ENCODE measurements around the gene TP63. TPM values are rescaled to one million over a fixed set of nuclear protein-coding genes. Genes with fewer than 3 reads are reported as not detected.

The TP63 gene
- total RNA-seq, 2 donors from 2014 or later = not detected

GRCh38 chr3:189652042-189652441, 20.9 kb downstream of the TP63 start:
- H3K36me3 Mint-ChIP-seq (ENCODE audit: low read depth) = no peaks in the 10 kb centered on the region
- 82% methylated on average over 1 of the region's 1 CpG; no CpG with 5 or more reads in 1 of the 2 experiments for WGBS, 2 experiments (ENCODE audit: insufficient coverage in 1 of 2, insufficient read length in 1 of 2)

GRCh38 chr3:189655617-189656016, 24.4 kb downstream of the TP63 start:
- H3K4me3 Mint-ChIP-seq = no peak overlapping the region
- no peaks in the 10 kb centered on the region for H3K36me3 Mint-ChIP-seq (ENCODE audit: low read depth)
- no peak for TF ChIP-seq CTCF (conservative IDR thresholded peaks at IDR 0.05)
- H3K4me1 ChIP-seq (ENCODE audit: control insufficient read depth, insufficient read depth, low read length) = no peaks in the 10 kb centered on the region
- no peak overlapping the region for H3K9ac ChIP-seq (ENCODE audit: extremely low read depth, low read length, poor library complexity, severe bottlenecking)
- no peak for DNase-seq
- H3K36me3 ChIP-seq (ENCODE audit: control insufficient read depth, insufficient read depth, low read length) = no peaks in the 10 kb centered on the region
- no peak overlapping the region for H3K27ac Mint-ChIP-seq
- peaks cover 11% of the 10 kb centered on the region for H3K9me3 ChIP-seq (ENCODE audit: control insufficient read depth, low read length)
- no peak overlapping the region for H3K27ac ChIP-seq (ENCODE audit: low read depth, low read length)
- H3K9me3 Mint-ChIP-seq = peaks cover 17% of the 10 kb centered on the region
- no peak overlapping the region for H3K4me3 ChIP-seq (ENCODE audit: low read length)
- no peaks in the 10 kb centered on the region for H3K27me3 Mint-ChIP-seq (ENCODE audit: insufficient read depth)
- H3K4me1 Mint-ChIP-seq = no peaks in the 10 kb centered on the region
- no peaks in the 10 kb centered on the region for H3K27me3 ChIP-seq (ENCODE audit: control insufficient read depth, insufficient read depth, low read length, poor library complexity, severe bottlenecking)

More at GRCh38 chr3:189652042-189652441, 20.9 kb downstream of the TP63 start:
- H3K36me3 ChIP-seq (ENCODE audit: control insufficient read depth, insufficient read depth, low read length) = no peaks in the 10 kb centered on the region
- Mint-ChIP-seq H3K9me3 (peaks cover 16% of the 10 kb centered on the region), H3K27me3 (ENCODE audit: insufficient read depth) (no peaks in the 10 kb centered on the region), H3K4me3 (no peak overlapping the region), H3K4me1 (no peaks in the 10 kb centered on the region), H3K27ac (no peak overlapping the region)
- H3K9ac ChIP-seq (ENCODE audit: extremely low read depth, low read length, poor library complexity, severe bottlenecking) = no peak overlapping the region
- peak; percentile 86 for TF ChIP-seq CTCF (conservative IDR thresholded peaks at IDR 0.05)
- no peak overlapping the region for H3K27ac ChIP-seq (ENCODE audit: low read depth, low read length)
- H3K9me3 ChIP-seq (ENCODE audit: control insufficient read depth, low read length) = peaks cover 9% of the 10 kb centered on the region
- no peak overlapping the region for H3K4me3 ChIP-seq (ENCODE audit: low read length)
- no peaks in the 10 kb centered on the region for H3K27me3 ChIP-seq (ENCODE audit: control insufficient read depth, insufficient read depth, low read length, poor library complexity, severe bottlenecking)
- H3K4me1 ChIP-seq (ENCODE audit: control insufficient read depth, insufficient read depth, low read length) = no peaks in the 10 kb centered on the region
- DNase-seq = peak; percentile 90

- DNase-seq = no peak
- no peaks in the 10 kb centered on the region for H3K36me3 Mint-ChIP-seq (ENCODE audit: low read depth)
Observed at GRCh38 chr3:189659571-189659970, 28.4 kb downstream of the TP63 start.

More at GRCh38 chr3:189659571-189659970, 28.4 kb downstream of the TP63 start:
- no peak for TF ChIP-seq CTCF (conservative IDR thresholded peaks at IDR 0.05)
- H3K36me3 ChIP-seq (ENCODE audit: control insufficient read depth, insufficient read depth, low read length) = no peaks in the 10 kb centered on the region
- no peak overlapping the region for H3K4me3 Mint-ChIP-seq
- no peak overlapping the region for H3K4me3 ChIP-seq (ENCODE audit: low read length)
- no peaks in the 10 kb centered on the region for H3K4me1 ChIP-seq (ENCODE audit: control insufficient read depth, insufficient read depth, low read length)
- H3K27me3 ChIP-seq (ENCODE audit: control insufficient read depth, insufficient read depth, low read length, poor library complexity, severe bottlenecking) = no peaks in the 10 kb centered on the region
- H3K27ac ChIP-seq (ENCODE audit: low read depth, low read length) = no peak overlapping the region
- H3K9ac ChIP-seq (ENCODE audit: extremely low read depth, low read length, poor library complexity, severe bottlenecking) = no peak overlapping the region
- no peaks in the 10 kb centered on the region for H3K4me1 Mint-ChIP-seq
- no peaks in the 10 kb centered on the region for H3K27me3 Mint-ChIP-seq (ENCODE audit: insufficient read depth)
- 83% methylated on average over 1 of the region's 1 CpG; no CpG with 5 or more reads in 1 of the 2 experiments for WGBS, 2 experiments (ENCODE audit: insufficient coverage in 1 of 2, insufficient read length in 1 of 2)
- H3K9me3 ChIP-seq (ENCODE audit: control insufficient read depth, low read length) = peaks cover 11% of the 10 kb centered on the region
- H3K27ac Mint-ChIP-seq = no peak overlapping the region
- H3K9me3 Mint-ChIP-seq = peaks cover 13% of the 10 kb centered on the region
